Testis (tissue), 2 donors: ENCODE data around the gene PIP5KL1.

Experiments used
- CTCF ChIP-seq, 3 experiments: fragments of 450-650 bp in 2 of 3; fragments of 200-600 bp in 1 of 3; sonication (generic) in 1 of 3; IDR thresholded peaks; one replicate each; pipeline ENCODE4 v1.5.1; 2016 to 2019; ENCODE audit warnings: antibody characterized with exemption in 3 of 3, mild to moderate bottlenecking in 2 of 3, moderate library complexity in 1 of 3
- POLR2A ChIP-seq: fragments of 450-650 bp; IDR thresholded peaks from one replicate; pipeline ENCODE4 v1.6.1; 2017; ENCODE audit warnings: antibody characterized with exemption, mild to moderate bottlenecking, moderate library complexity

- TF ChIP-seq POLR2A (no peak), CTCF (IDR thresholded peaks at IDR 0.05) (no peak)
Observed at GRCh38 chr9:127943011-127943662, 12.6 kb upstream of the PIP5KL1 start.
